RCC 7860 (cell line): Measurements from ENCODE around the gene RFNG.

Experiments used
- DNase-seq: peaks from one replicate; pipeline ENCODE4 v3.0.0-alpha.2; 2015; ENCODE audit warnings: low spot score
- FAIRE-seq: peaks from 2 replicates; lab custom pipeline; 2012; peaks lifted over from hg19 to GRCh38; lab: Jason Lieb, UNC

RFNG gene

DNA sequence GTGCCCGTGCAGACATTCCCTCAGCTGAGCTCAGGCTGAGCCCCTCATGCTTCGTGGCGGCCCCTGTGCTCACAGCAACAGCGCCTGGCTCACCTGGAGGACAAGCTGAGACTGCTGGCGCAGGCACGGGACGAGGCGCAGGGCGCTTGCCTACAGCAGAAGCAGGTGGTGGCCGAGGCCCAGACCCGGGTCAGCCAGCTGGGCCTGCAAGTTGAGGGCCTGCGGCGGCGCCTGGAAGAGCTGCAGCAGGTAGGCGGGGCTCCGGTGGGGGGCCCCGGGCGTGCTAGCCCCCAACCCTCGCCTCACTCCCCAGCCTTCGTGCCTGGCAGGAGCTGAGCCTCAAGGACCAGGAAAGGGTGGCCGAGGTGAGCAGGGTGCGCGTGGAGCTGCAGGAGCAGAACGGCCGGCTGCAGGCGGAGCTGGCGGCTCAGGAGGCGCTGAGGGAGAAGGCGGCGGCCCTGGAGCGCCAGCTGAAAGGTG, 21.6 kb downstream of the RFNG start:
- no peak for FAIRE-seq
- DNase-seq = no peak

DNA sequence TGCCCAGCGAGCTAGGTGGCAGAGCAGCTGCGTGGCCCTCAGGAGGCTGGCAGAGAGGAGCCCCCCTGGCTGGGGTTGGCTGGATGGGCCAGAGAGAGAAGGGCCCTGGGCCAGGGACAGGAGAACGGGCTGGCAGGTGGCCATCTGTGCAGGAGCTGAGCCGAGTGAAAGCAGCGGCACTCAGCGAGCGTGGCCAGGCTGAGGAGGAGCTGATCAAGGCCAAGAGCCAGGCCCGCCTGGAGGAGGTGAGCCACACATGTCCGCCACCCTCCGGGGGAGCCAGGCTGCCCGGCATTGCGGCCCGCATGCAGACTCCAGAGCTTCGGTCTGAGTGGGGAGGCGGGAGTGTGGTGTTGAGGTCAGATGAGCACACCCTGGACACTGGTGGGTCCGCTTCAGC, 22.2 kb downstream of the RFNG start:
- DNase-seq = no peak
- FAIRE-seq = no peak

DNA sequence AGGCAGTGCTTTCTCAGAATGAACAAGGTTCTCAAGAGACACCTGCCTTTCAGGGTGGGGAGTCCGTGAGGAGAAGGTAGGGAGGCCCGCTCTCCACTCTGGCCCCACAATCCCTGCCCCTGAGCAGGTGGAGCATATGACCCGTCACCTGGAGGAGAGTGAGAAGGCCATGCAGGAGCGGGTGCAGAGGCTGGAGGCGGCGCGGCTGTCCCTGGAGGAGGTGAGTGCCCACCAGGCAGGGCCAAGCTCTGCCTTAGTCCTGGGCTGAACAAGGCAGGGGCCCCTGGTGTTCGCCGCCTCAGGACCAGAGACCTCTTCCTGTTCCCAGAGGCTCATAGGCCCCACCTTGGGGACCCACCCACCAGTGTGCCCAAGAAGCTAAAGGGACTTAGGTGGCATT, 22.6 kb downstream of the RFNG start:
- DNase-seq = no peak
- no peak for FAIRE-seq

DNA sequence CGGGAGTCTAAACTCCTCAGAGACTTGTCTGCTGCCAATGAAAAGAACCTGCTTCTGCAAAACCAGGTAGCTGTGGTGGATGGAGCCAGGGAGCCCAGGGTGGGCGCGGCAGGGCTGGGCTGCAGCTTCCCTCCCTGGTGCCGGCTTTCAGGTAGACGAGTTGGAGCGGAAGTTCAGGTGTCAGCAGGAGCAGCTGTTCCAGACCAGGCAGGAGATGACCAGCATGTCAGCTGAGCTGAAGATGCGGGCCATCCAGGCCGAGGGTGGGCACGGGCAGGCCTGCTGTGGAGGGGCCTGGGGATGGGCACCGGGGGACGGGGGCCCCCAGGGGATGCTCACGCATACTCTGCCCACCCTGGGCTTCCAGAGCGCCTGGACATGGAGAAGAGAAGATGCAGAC, 23.4 kb downstream of the RFNG start:
- DNase-seq (no peak), FAIRE-seq (no peak)

DNA sequence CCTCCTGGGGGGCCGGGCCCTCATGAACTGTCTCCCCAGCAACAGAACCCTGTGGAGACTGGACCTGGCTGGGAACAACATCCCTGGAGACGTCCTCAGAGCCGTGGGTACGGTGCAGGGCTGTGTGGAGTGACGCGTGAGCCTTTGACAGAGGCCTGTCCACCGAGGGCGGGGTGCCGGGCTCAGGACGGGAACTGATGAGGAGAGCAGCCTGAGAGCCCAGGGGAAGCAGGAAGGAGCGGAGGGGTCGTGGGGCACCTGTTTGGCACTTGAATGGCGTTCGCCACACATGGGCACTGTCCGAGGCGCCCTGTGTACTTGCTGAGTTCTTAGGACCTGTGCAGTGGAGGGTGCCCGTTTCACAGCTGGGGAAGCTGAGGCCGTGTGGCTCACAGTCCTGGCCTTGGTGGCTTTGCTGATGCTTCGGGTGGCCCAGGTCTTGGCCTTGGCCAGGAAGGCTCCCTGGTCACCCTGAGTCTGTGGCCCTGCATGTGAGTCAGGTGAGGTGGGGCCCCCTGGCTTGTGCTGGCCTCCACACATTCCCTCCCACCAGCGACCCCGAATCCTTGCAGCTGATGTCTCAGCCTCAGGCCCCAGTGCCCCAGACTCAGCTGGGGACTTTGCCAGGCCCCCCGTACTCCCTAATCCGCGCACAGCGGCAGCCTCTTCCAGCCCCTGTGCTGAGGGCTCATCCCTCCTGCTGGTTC, 26.1 kb downstream of the RFNG start:
- FAIRE-seq = no peak

DNA sequence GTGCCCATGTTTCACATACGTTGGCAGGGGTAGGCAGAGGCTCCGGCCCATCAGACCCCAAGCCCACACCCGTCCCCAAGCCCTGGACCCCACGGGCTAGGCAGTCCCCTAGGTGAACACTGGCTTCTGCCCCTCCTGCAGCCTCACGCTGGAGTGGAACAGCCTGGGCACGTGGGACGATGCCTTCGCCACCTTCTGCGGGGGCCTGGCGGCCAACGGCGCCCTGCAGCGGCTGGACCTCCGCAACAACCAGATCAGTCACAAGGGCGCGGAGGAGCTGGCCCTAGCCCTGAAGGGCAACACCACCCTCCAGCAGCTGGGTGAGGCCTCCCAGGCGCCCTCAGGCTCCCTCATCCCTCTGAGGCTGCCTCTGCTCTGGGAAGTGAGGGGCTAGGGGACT, 26.8 kb downstream of the RFNG start:
- FAIRE-seq = no peak
- no peak for DNase-seq

More for the DNA sequence above, 26.1 kb downstream of the RFNG start:
- DNase-seq = no peak

DNA sequence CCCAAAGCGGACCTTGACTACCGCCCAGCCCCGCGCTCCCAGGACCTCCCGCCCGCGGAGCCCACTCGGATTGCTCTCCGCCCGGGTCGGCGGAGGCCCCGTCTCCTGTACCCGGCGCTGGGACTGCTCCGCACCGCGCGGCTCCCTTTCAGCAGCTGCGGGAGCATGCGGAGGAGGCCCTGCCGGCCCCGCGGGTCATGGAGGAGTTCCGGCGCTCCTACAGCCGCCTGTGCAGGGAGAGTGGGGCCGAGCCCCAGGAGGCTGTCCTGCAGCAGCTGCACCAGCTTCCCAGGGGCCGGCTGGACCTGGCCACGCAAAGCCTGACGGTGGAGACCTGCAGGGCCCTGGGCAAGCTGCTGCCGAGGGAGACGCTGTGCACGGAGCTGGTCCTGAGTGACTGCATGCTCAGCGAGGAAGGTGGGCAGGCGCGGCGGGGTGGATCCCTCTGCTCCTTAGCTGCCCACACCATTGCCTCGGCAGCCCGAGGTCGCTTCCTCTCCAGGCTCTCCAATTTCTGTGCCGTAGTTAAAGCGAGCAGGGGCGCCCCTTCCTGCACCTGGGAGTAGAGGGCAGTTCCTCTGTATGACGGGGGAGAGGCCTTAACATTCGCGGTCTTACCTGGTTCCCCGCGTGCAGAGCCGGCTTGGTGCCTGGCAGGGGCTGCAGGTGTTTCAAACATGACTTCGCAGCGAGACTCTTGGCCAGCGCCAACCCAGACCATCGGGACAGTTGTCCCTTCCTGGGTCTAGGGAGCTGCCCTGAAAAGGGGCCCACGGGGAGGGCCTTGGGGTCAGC, 28.0 kb downstream of the RFNG start:
- FAIRE-seq (no peak), DNase-seq (no peak)

DNA sequence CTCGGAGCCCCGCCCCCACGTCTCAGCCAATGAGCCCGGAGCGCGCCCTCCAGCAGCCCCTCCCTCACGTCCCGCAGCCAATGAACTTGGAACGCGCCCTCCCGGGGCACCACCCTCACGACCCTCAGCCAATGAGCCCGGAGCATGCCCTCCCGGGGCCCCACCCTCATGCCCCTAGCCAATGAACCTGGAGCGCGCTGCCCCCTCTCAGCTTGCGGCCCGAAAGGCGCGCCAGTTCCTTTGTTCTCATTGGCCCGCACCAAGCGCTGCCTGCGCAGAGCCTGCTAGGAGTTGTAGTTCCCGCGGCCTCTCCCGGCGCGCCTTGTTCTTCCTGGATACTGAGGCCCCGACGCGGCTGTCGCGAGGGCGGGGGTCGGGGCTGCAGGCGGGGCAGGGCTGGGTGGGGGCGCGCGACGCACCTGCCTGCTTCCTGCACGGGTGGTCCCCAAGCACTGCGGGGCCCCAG, 28.6 kb downstream of the RFNG start, which contains the start of gene LRRC45:
Gene LRRC45, plus strand, starts transcription at position 325 of the 466 bp plus-strand sequence. CDS start 339 bp downstream, outside the sequence.
- peak; percentile 99 for DNase-seq
- FAIRE-seq = peak; percentile 93

DNA sequence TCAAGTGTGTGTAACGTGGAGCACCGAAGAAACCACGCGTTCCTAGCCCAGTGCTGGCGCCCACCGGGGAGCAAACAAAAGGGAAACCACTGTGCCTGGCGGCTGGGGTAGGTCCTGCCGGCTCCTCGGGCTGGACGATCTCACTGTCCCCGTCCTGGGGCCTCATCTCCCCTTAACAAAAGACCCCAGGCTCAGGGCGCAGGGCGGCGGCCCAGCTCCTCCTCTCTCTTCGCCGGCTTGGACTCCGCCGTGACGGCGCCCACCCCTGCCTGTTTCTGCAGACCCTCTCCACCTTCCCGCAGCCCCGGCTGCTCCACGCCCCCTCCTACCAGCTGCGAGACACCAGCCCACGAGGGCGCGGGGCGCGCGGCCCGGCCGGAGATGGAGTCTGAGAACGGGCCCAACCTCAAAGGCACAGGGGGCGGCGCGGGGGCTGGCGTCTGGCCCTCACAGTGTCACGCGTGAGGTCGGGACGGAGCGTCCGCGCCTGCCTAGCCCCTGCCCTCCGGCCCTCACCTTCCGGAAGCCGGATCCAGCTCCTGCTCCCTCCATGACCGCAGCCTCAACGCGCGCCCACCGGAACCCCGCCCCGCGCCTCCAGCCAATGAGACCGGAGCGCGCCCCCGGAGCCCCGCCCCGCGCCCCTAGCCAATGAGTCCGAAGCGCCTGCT, 29.2 kb downstream of the RFNG start, which contains the start of gene CENPX:
Gene CENPX, minus strand, starts transcription at position 569 of the 671 bp plus-strand sequence. Its CDS starts 17 bp downstream, at position 552.
- FAIRE-seq (no peak), DNase-seq (no peak)

DNA sequence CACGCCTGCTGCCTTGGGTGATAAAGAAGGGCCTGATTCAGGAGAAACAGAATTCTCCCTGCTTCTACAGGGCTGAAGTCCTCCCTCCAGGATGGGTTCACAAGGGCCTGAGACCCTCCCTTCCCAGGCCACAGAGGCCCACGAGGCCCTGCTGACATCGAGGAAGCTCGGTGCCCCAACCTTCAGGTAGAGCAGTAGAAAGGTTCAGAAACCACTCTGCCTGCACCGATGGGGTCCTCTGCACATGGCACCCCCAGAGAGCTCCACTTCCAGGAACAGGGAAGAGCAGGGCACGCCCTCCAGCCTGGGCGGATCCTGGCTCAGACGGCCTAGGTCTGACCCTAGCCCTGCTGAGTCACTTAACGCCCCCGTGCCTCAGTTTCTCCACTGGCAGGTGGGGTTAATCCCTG, 29.7 kb downstream of the RFNG start:
- DNase-seq = no peak
- no peak for FAIRE-seq

DNA sequence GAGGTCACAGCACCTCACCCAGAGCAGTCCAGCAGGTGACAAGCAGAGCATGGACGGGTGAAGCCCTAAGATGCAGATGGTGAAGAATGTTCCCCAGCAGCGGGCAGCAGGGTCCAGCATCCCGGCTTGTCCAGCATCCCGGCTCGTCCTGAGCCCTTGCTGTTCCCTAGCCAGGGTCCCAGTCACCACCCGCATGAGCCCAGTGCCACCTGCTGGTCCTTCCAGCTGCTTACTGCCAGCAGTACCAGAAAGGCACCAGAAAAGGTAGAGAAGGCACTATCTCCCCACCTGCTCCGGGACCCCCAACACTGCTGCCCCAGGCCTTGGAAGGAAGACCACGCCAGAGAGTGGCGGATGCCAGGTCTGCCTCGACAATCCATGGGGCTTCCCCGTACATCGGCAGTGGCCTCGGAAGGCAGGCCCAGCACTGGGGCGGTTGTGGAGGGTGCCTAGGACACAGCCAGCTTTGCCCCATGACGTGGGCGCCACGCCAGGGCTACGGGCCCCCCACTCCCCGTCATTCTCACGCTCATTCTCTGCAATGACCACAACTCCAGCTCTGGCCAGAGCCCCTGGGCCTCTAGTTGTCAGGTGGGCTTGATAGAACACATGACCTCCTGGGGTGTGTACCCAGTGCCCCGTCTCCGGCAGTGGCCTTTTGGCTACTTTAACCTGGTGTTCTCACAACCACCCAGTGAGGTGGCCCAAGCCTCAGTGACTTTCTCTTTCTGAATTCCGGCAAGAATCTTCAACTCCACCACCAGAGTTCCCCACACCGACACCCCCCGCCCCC, 30.3 kb downstream of the RFNG start:
- FAIRE-seq = no peak
- peak; percentile 67 for DNase-seq

DNA sequence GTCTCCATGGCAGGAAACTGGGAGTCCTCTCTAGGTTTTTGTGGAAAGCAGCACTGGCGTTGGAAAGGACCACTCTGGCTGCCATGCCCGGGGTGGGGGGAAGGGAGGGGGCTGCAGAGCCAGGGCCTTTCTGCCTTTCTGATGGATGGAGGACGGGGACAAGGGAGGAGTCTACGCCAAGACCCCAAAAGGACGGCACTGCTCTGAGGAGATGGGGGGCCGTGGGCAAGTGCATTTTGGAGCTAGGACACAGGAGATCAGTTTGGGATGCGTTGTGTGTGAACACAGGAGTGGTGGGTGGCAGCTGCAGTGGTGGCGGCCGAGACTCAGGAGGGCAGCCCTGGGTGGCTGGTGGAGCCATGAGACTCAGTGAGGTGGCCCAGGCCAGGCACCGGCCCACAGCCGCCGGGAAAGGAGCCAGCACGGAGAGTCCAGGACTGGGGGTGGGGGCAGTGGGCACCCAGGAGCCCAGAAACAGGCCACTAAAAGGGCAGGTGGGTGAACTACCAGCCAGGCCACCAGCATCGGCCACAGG, 31.0 kb downstream of the RFNG start:
- DNase-seq = no peak
- FAIRE-seq = no peak

DNA sequence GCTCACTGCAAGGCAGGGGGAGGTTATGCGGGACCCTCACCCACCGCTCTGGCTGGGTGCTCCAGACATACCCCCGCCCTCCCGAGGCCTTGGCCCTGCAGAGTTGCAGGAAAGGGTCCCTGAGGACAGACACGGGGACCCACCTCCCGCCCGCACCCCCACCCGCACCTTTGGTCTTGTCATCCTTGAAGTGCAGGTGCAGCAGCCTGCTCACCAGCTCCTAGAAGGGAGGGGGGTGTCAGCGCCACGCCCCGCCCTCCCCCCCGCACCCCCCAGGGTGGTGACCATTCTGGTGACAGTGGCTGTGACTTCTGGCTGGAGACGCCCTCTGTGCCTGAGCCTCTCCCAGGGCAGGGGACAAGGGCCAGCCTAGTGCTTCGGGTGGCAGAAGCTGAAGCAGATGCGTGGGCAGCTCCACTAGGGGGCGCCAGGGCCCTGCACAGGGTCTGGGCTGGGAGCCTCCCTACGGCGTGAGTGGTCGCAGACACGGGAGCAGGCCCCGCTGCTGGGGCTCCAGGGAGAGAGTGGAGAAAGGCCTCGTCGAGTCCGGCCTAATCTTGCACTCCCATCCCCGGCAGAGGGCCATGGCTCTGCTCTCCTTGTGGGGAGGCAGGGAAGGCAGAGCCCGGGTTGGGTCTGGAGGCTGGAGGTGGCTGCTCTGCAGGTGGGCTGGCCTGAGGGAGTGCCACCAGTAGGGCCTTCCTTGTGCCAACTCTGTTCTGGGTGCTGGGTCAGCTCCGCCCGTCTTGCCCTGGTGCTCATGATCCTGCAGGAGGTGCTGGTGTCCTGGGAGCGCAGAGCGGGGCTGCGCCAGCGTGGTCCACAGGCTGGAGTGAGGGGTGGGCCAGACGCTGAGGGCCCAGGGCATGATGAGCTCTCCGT, 31.7 kb downstream of the RFNG start:
- no peak for FAIRE-seq
- no peak for DNase-seq

DNA sequence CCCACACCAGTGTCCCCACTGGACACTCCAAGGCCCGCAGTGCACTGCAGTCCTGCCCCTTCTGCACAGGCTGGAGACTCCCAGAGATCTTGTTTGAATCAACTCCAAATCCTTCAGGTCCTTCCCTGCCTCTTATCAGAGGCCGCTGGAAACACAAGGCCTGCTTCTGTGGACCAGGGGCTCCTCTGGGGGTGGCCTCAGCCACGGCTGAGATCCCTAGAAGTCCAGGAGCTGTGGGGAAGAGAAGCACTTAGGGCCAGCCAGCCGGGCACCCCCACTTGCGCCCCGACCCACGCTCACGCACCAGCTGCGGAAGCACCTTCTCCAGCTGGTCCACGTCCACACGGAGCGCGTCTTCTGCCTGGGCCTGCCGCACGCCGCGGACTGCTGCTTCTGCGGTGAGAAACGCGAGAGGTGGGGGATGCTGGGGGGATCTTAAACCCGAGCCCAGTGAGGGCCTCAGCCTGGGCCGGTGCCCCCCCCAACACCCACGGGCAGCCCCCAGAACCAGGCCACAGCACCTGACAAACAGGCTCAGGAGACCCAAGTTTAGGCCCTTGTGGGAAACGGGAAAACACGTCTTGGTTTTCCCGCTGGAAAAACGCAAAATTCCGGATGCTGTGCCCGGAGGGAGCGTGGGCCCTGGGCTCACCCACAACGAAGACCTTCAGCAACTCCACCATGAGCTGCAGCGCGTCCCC, 32.5 kb downstream of the RFNG start:
- FAIRE-seq (no peak), DNase-seq (no peak)

DNA sequence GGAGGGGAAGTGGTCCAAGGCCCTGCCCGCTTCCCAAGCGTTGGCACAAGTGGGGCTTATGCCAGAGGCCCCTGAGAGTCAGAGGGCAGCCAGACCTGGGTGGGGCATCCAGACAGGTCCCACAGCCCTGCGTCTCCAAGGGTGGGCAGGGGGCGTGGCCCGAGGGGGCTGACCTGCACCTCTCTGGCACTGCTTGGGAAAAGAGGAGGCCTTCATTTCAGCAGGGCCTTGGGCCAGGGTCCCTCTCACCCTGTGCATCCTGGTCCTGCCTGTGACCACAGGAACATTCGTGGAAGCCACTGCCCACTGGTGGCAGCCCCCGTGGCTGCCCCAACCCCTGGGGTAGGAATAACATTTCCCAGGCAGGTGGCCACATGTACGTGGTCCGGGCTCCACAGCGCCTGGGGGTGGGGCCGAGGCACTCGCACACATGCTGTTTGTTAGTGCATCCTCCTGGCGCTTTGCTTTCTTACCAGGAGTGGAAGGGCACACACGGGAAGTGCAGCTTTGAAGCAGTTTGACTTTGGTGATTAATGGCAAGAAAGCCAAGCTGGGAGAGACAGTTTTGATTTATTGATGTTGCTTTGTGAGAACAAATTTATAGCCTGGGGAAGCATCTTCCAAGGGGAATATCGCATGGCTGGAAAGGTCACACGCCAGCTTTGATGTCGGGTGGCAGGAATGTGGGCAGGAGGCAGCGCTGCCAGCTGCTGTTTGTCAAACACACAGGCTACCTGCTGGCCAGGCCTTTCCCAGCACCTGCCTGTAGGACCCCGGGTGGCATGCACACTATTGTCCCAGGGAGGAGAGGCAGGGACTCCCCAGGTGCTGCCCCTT, 33.2 kb downstream of the RFNG start:
- no peak for FAIRE-seq
- no peak for DNase-seq

DNA sequence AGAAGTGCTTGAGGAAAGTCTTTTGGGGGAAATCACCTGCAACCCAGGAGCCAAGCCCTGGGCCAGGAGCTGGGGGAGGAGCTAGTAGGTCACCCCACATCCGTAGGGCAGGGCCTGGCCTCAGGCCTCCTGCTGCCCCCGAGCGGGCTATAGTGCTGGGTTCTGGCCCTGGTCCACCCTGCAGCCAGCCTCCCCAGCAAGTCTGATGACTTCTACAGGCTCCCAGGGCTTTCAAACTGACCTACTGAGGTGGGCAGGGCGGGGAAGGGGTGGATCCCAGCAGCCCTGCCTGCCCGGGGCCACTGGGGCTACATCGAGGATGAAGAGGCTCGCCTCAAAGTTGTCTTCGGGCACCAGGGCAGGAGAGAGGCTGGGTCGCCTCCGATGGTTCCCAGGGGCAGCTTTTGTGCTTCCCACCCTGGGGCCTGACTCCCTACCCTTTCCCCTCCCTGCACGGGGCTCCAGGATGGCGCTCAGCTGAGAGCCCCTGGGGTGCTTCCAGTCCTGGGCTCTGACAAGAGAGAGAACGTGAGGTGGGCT, 33.9 kb downstream of the RFNG start:
- FAIRE-seq (no peak), DNase-seq (no peak)

DNA sequence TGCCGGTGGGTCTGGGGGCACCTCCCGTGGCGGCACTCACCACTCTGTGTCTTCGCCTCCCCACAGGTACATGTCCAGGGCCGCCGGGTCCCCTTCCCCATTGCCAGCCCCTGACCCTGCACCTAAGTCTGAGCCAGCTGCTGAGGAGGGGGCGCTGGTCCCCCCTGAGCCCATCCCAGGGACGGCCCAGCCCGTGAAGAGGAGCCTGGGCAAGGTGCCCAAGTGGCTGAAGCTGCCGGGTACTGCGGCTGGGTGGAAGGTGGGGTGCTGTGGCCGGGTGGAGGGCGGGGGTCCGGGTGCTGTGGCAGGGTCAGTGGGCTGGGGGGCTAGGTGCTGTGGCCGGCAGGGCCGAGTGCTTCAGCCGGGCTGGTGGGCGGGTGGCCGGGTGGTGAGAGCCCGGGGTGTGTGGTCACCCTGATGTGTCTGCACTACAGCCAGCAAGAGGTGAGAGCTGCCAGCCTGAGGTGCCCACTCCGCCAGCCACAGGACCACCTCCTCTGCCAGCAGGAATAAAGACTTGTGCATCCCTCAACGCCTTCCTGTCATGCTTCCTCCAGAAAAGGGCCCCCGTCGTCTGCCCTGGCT, 34.6 kb downstream of the RFNG start:
- no peak for DNase-seq
- FAIRE-seq = no peak
